Measurements from ENCODE around the gene TNS4. TPM values are rescaled to one million over a fixed set of nuclear protein-coding genes. Genes with fewer than 3 reads are reported as not detected.

TNS4 gene
- polyA plus RNA-seq, 4 donors: 3.0 TPM; not detected in 3

GRCh38 chr17:40485851-40486521 is 15.4 kb downstream of the TNS4 start:
- H3K4me1 ChIP-seq (ENCODE audit: control insufficient read depth in 3 of 3, insufficient read depth in 2 of 3, low read depth in 1 of 3, low read length in 2 of 3): peaks cover 0 to 14% (median 3%) of the 10 kb centered on the region in 3 donors
- no peak overlapping the region for H3K4me3 ChIP-seq (ENCODE audit: low read depth in 1 of 3, low read length in 3 of 3)
- FAIRE-seq (no peak), DNase-seq (no peak)
- no peaks in the 10 kb centered on the region for H3K9me3 ChIP-seq (ENCODE audit: control insufficient read depth in 2 of 2, insufficient read depth in 1 of 2, low read depth in 1 of 2, low read length in 1 of 2)
- no peaks in the 10 kb centered on the region for H3K36me3 ChIP-seq (ENCODE audit: control insufficient read depth in 3 of 3, insufficient read depth in 2 of 3, low read depth in 1 of 3, low read length in 3 of 3)
- peaks cover 0 to 7% (median 0%) of the 10 kb centered on the region in 3 donors for H3K27me3 ChIP-seq (ENCODE audit: control insufficient read depth in 3 of 3, insufficient read depth in 3 of 3, low read length in 3 of 3)
- WGBS, 3 donors: 53 to 64% (median 60%) methylated on average over 17 of the region's 17 CpGs
- H3K27ac ChIP-seq (ENCODE audit: low read depth in 1 of 3, low read length in 2 of 3): peak overlapping the region in 1 of 3 donors; percentile 88

GRCh38 chr17:40484973-40485530 is 16.4 kb downstream of the TNS4 start:
- WGBS, 3 donors: 80 to 83% (median 83%) methylated on average over 7 of the region's 7 CpGs
- H3K27ac ChIP-seq (ENCODE audit: low read depth in 1 of 3, low read length in 2 of 3): peak overlapping the region in 1 of 3 donors; percentile 88

GRCh38 chr17:40484285-40484972 is 17.0 kb downstream of the TNS4 start:
- Histone ChIP-seq H3K9me3 (ENCODE audit: control insufficient read depth in 2 of 2, insufficient read depth in 1 of 2, low read depth in 1 of 2, low read length in 1 of 2) (no peaks in the 10 kb centered on the region), H3K36me3 (ENCODE audit: control insufficient read depth in 3 of 3, insufficient read depth in 2 of 3, low read depth in 1 of 3, low read length in 3 of 3) (no peaks in the 10 kb centered on the region), H3K4me1 (ENCODE audit: control insufficient read depth in 3 of 3, insufficient read depth in 2 of 3, low read depth in 1 of 3, low read length in 2 of 3) (peaks cover 0 to 18% (median 0%) of the 10 kb centered on the region in 3 donors), H3K4me3 (ENCODE audit: low read depth in 1 of 3, low read length in 3 of 3) (no peak overlapping the region), H3K27ac (ENCODE audit: low read depth in 1 of 3, low read length in 2 of 3) (no peak overlapping the region), H3K27me3 (ENCODE audit: control insufficient read depth in 3 of 3, insufficient read depth in 3 of 3, low read length in 3 of 3) (peaks cover 0 to 11% (median 0%) of the 10 kb centered on the region in 3 donors)
- DNase-seq (no peak), FAIRE-seq (no peak)
- 83 to 85% (median 85%) methylated on average over 18 of the region's 18 CpGs for WGBS, 3 donors

More at GRCh38 chr17:40484973-40485530, 16.4 kb downstream of the TNS4 start:
- H3K9me3 ChIP-seq (ENCODE audit: control insufficient read depth in 2 of 2, insufficient read depth in 1 of 2, low read depth in 1 of 2, low read length in 1 of 2): no peaks in the 10 kb centered on the region
- H3K27me3 ChIP-seq (ENCODE audit: control insufficient read depth in 3 of 3, insufficient read depth in 3 of 3, low read length in 3 of 3): peaks cover 0 to 11% (median 0%) of the 10 kb centered on the region in 3 donors
- no peak overlapping the region for H3K4me3 ChIP-seq (ENCODE audit: low read depth in 1 of 3, low read length in 3 of 3)
- FAIRE-seq (no peak), DNase-seq (no peak)
- H3K36me3 ChIP-seq (ENCODE audit: control insufficient read depth in 3 of 3, insufficient read depth in 2 of 3, low read depth in 1 of 3, low read length in 3 of 3): no peaks in the 10 kb centered on the region
- H3K4me1 ChIP-seq (ENCODE audit: control insufficient read depth in 3 of 3, insufficient read depth in 2 of 3, low read depth in 1 of 3, low read length in 2 of 3): peaks cover 0 to 18% (median 1%) of the 10 kb centered on the region in 3 donors

- no peak overlapping the region for H3K27ac ChIP-seq (ENCODE audit: low read depth in 1 of 3, low read length in 2 of 3)
- FAIRE-seq (no peak), DNase-seq (peak; percentile 74 to 77)
- no peaks in the 10 kb centered on the region for H3K9me3 ChIP-seq (ENCODE audit: control insufficient read depth in 2 of 2, insufficient read depth in 1 of 2, low read depth in 1 of 2, low read length in 1 of 2)
- no peak overlapping the region for H3K4me3 ChIP-seq (ENCODE audit: low read depth in 1 of 3, low read length in 3 of 3)
- no peaks in the 10 kb centered on the region for H3K36me3 ChIP-seq (ENCODE audit: control insufficient read depth in 3 of 3, insufficient read depth in 2 of 3, low read depth in 1 of 3, low read length in 3 of 3)
- H3K27me3 ChIP-seq (ENCODE audit: control insufficient read depth in 3 of 3, insufficient read depth in 3 of 3, low read length in 3 of 3): peaks cover 0 to 11% (median 0%) of the 10 kb centered on the region in 3 donors
- WGBS, 3 donors: 29 to 71% (median 39%) methylated on average over 4 of the region's 4 CpGs
- H3K4me1 ChIP-seq (ENCODE audit: control insufficient read depth in 3 of 3, insufficient read depth in 2 of 3, low read depth in 1 of 3, low read length in 2 of 3): peaks cover 0 to 18% (median 0%) of the 10 kb centered on the region in 3 donors
Measured at GRCh38 chr17:40483679-40484078, 17.7 kb downstream of the TNS4 start.

- H3K27me3 ChIP-seq (ENCODE audit: control insufficient read depth in 3 of 3, insufficient read depth in 3 of 3, low read length in 3 of 3): peaks cover 0 to 11% (median 0%) of the 10 kb centered on the region in 3 donors
- FAIRE-seq (no peak), DNase-seq (no peak)
- peaks cover 0 to 18% (median 0%) of the 10 kb centered on the region in 3 donors for H3K4me1 ChIP-seq (ENCODE audit: control insufficient read depth in 3 of 3, insufficient read depth in 2 of 3, low read depth in 1 of 3, low read length in 2 of 3)
- no peaks in the 10 kb centered on the region for H3K36me3 ChIP-seq (ENCODE audit: control insufficient read depth in 3 of 3, insufficient read depth in 2 of 3, low read depth in 1 of 3, low read length in 3 of 3)
- no peak overlapping the region for H3K27ac ChIP-seq (ENCODE audit: low read depth in 1 of 3, low read length in 2 of 3)
- no peaks in the 10 kb centered on the region for H3K9me3 ChIP-seq (ENCODE audit: control insufficient read depth in 2 of 2, insufficient read depth in 1 of 2, low read depth in 1 of 2, low read length in 1 of 2)
- 71 to 86% (median 83%) methylated on average over 6 of the region's 6 CpGs for WGBS, 3 donors
- H3K4me3 ChIP-seq (ENCODE audit: low read depth in 1 of 3, low read length in 3 of 3): no peak overlapping the region
Measured at GRCh38 chr17:40482722-40483121, 18.7 kb downstream of the TNS4 start.

GRCh38 chr17:40481106-40481505 is 20.3 kb downstream of the TNS4 start:
- Histone ChIP-seq H3K4me1 (ENCODE audit: control insufficient read depth in 3 of 3, insufficient read depth in 2 of 3, low read depth in 1 of 3, low read length in 2 of 3) (peaks cover 0 to 18% (median 0%) of the 10 kb centered on the region in 3 donors), H3K9me3 (ENCODE audit: control insufficient read depth in 2 of 2, insufficient read depth in 1 of 2, low read depth in 1 of 2, low read length in 1 of 2) (no peaks in the 10 kb centered on the region), H3K27ac (ENCODE audit: low read depth in 1 of 3, low read length in 2 of 3) (no peak overlapping the region), H3K36me3 (ENCODE audit: control insufficient read depth in 3 of 3, insufficient read depth in 2 of 3, low read depth in 1 of 3, low read length in 3 of 3) (no peaks in the 10 kb centered on the region), H3K27me3 (ENCODE audit: control insufficient read depth in 3 of 3, insufficient read depth in 3 of 3, low read length in 3 of 3) (peaks cover 0 to 8% (median 0%) of the 10 kb centered on the region in 3 donors), H3K4me3 (ENCODE audit: low read depth in 1 of 3, low read length in 3 of 3) (no peak overlapping the region)
- 72 to 76% (median 73%) methylated on average over 7 of the region's 7 CpGs for WGBS, 3 donors
- FAIRE-seq (no peak), DNase-seq (no peak)

GRCh38 chr17:40480501-40481003 is 20.9 kb downstream of the TNS4 start:
- Histone ChIP-seq H3K36me3 (ENCODE audit: control insufficient read depth in 3 of 3, insufficient read depth in 2 of 3, low read depth in 1 of 3, low read length in 3 of 3) (no peaks in the 10 kb centered on the region), H3K27ac (ENCODE audit: low read depth in 1 of 3, low read length in 2 of 3) (peak overlapping the region in 1 of 3 donors; percentile 2), H3K27me3 (ENCODE audit: control insufficient read depth in 3 of 3, insufficient read depth in 3 of 3, low read length in 3 of 3) (peaks cover 0 to 4% (median 0%) of the 10 kb centered on the region in 3 donors), H3K4me3 (ENCODE audit: low read depth in 1 of 3, low read length in 3 of 3) (no peak overlapping the region), H3K9me3 (ENCODE audit: control insufficient read depth in 2 of 2, insufficient read depth in 1 of 2, low read depth in 1 of 2, low read length in 1 of 2) (no peaks in the 10 kb centered on the region), H3K4me1 (ENCODE audit: control insufficient read depth in 3 of 3, insufficient read depth in 2 of 3, low read depth in 1 of 3, low read length in 2 of 3) (peaks cover 0 to 23% (median 0%) of the 10 kb centered on the region in 3 donors)
- FAIRE-seq: no peak
- peak in 1 of 2 donors; percentile 40 for DNase-seq
- 15 to 33% (median 16%) methylated on average over 11 to 12 of the region's 12 CpGs for WGBS, 3 donors

- no peak for DNase-seq
Measured at GRCh38 chr17:40479754-40480480, 21.5 kb downstream of the TNS4 start.

More at GRCh38 chr17:40479754-40480480, 21.5 kb downstream of the TNS4 start:
- Histone ChIP-seq H3K4me3 (ENCODE audit: low read depth in 1 of 3, low read length in 3 of 3) (no peak overlapping the region), H3K9me3 (ENCODE audit: control insufficient read depth in 2 of 2, insufficient read depth in 1 of 2, low read depth in 1 of 2, low read length in 1 of 2) (no peaks in the 10 kb centered on the region), H3K27ac (ENCODE audit: low read depth in 1 of 3, low read length in 2 of 3) (no peak overlapping the region), H3K4me1 (ENCODE audit: control insufficient read depth in 3 of 3, insufficient read depth in 2 of 3, low read depth in 1 of 3, low read length in 2 of 3) (peaks cover 0 to 23% (median 0%) of the 10 kb centered on the region in 3 donors), H3K27me3 (ENCODE audit: control insufficient read depth in 3 of 3, insufficient read depth in 3 of 3, low read length in 3 of 3) (peaks cover 0 to 4% (median 0%) of the 10 kb centered on the region in 3 donors), H3K36me3 (ENCODE audit: control insufficient read depth in 3 of 3, insufficient read depth in 2 of 3, low read depth in 1 of 3, low read length in 3 of 3) (no peaks in the 10 kb centered on the region)
- FAIRE-seq: no peak
- 60 to 69% (median 66%) methylated on average over 7 to 9 of the region's 9 CpGs for WGBS, 3 donors
